Measurements from ENCODE around the gene CPO.

- TF ChIP-seq POLR2A (IDR thresholded peaks at IDR 0.05; ENCODE audit: low read length) (no peak), GATA1 (IDR thresholded peaks at IDR 0.05; ENCODE audit: low read depth, low read length) (no peak)
Measured at GRCh38 chr2:206937555-206937954, 1.8 kb upstream of the CPO start.
